ENCODE results near the gene DYNLT2B. TPM values are rescaled to one million over a fixed set of nuclear protein-coding genes. Genes with fewer than 3 reads are reported as not detected.

The DYNLT2B gene
- polyA plus RNA-seq, 6 donors from 2014 or later = 6.7 to 28.5 (median 9.5) TPM

- peaks cover 11 to 33% (median 16%) of the 10 kb centered on the region in 3 donors for H3K4me1 Mint-ChIP-seq
- H3K27ac Mint-ChIP-seq = peak overlapping the region in 3 of 6 donors; percentile 24 to 36 (median 25)
- no peak for ATAC-seq (ENCODE audit: low read depth in 2 of 2)
- H3K4me3 Mint-ChIP-seq = no peak overlapping the region
- H3K9me3 Mint-ChIP-seq = no peaks in the 10 kb centered on the region
- no peaks in the 10 kb centered on the region for H3K36me3 Mint-ChIP-seq
- DNase-seq = no peak
- H3K27me3 Mint-ChIP-seq = no peaks in the 10 kb centered on the region
Measured at GRCh38 chr3:196280689-196281440, 37.2 kb downstream of the DYNLT2B start.

GRCh38 chr3:196275126-196275525 is 42.9 kb downstream of the DYNLT2B start:
- Mint-ChIP-seq H3K4me3 (peak overlapping the region in 1 of 8 donors; percentile 47), H3K27me3 (no peaks in the 10 kb centered on the region), H3K27ac (peak overlapping the region in 2 of 6 donors; percentile 48 to 78), H3K36me3 (peaks cover 12 to 14% of the 10 kb centered on the region in 2 donors), H3K9me3 (no peaks in the 10 kb centered on the region), H3K4me1 (peaks cover 18 to 33% (median 23%) of the 10 kb centered on the region in 3 donors)
- DNase-seq (no peak), ATAC-seq (ENCODE audit: low read depth in 2 of 2) (no peak)

GRCh38 chr3:196274585-196274984 is 43.5 kb downstream of the DYNLT2B start:
- peaks cover 14 to 15% of the 10 kb centered on the region in 2 donors for H3K36me3 Mint-ChIP-seq
- H3K4me1 Mint-ChIP-seq = peaks cover 19 to 33% (median 23%) of the 10 kb centered on the region in 3 donors
- ATAC-seq (ENCODE audit: low read depth in 2 of 2) = peak; percentile 28 to 52
- no peaks in the 10 kb centered on the region for H3K27me3 Mint-ChIP-seq
- peak overlapping the region in 2 of 6 donors; percentile 48 to 78 for H3K27ac Mint-ChIP-seq
- DNase-seq = no peak
- no peaks in the 10 kb centered on the region for H3K9me3 Mint-ChIP-seq
- H3K4me3 Mint-ChIP-seq = peak overlapping the region in 1 of 8 donors; percentile 47

GRCh38 chr3:196273655-196274054 is 44.4 kb downstream of the DYNLT2B start:
- Mint-ChIP-seq H3K4me1 (peaks cover 23 to 31% (median 28%) of the 10 kb centered on the region in 3 donors), H3K27ac (no peak overlapping the region), H3K27me3 (no peaks in the 10 kb centered on the region), H3K9me3 (no peaks in the 10 kb centered on the region), H3K4me3 (no peak overlapping the region), H3K36me3 (peaks cover 20 to 22% of the 10 kb centered on the region in 2 donors)
- DNase-seq (no peak), ATAC-seq (ENCODE audit: low read depth in 2 of 2) (no peak)

- H3K36me3 Mint-ChIP-seq = peaks cover 20 to 22% of the 10 kb centered on the region in 2 donors
- DNase-seq = no peak
- H3K27me3 Mint-ChIP-seq = no peaks in the 10 kb centered on the region
- ATAC-seq (ENCODE audit: low read depth in 2 of 2) = no peak
- no peaks in the 10 kb centered on the region for H3K9me3 Mint-ChIP-seq
- peaks cover 23 to 28% (median 25%) of the 10 kb centered on the region in 3 donors for H3K4me1 Mint-ChIP-seq
- H3K4me3 Mint-ChIP-seq = peak overlapping the region in 1 of 8 donors; percentile 47
- peak overlapping the region in 1 of 6 donors; percentile 60 for H3K27ac Mint-ChIP-seq
Measured at GRCh38 chr3:196272826-196273225, 45.2 kb downstream of the DYNLT2B start.

- Mint-ChIP-seq H3K9me3 (no peaks in the 10 kb centered on the region), H3K4me1 (peaks cover 23 to 28% (median 24%) of the 10 kb centered on the region in 3 donors), H3K4me3 (no peak overlapping the region), H3K36me3 (peaks cover 20 to 22% of the 10 kb centered on the region in 2 donors), H3K27me3 (no peaks in the 10 kb centered on the region), H3K27ac (no peak overlapping the region)
- DNase-seq (no peak), ATAC-seq (ENCODE audit: low read depth in 2 of 2) (no peak)
Measured at GRCh38 chr3:196270499-196270898, 47.5 kb downstream of the DYNLT2B start.

GRCh38 chr3:196268284-196269163 is 49.5 kb downstream of the DYNLT2B start:
- peak overlapping the region in 4 of 6 donors; percentile 8 to 47 (median 33) for H3K27ac Mint-ChIP-seq
- H3K36me3 Mint-ChIP-seq = peaks cover 11 to 15% of the 10 kb centered on the region in 2 donors
- H3K27me3 Mint-ChIP-seq = no peaks in the 10 kb centered on the region
- H3K9me3 Mint-ChIP-seq = no peaks in the 10 kb centered on the region
- no peak overlapping the region for H3K4me3 Mint-ChIP-seq
- peaks cover 13 to 22% (median 15%) of the 10 kb centered on the region in 3 donors for H3K4me1 Mint-ChIP-seq
- peak; percentile 71 to 79 for ATAC-seq (ENCODE audit: low read depth in 2 of 2)
- DNase-seq = no peak

GRCh38 chr3:196263819-196264218 is 54.2 kb downstream of the DYNLT2B start:
- DNase-seq = no peak
- Mint-ChIP-seq H3K9me3 (peaks cover 0 to 3% (median 0%) of the 10 kb centered on the region in 7 donors), H3K27ac (peak overlapping the region in 1 of 6 donors; percentile 67)

GRCh38 chr3:196260784-196261183 is 57.3 kb downstream of the DYNLT2B start:
- Mint-ChIP-seq H3K9me3 (peaks cover 0 to 3% (median 0%) of the 10 kb centered on the region in 7 donors), H3K27ac (peak overlapping the region in 1 of 6 donors; percentile 9), H3K27me3 (no peaks in the 10 kb centered on the region), H3K4me1 (no peaks in the 10 kb centered on the region), H3K4me3 (no peak overlapping the region), H3K36me3 (peaks cover 4 to 8% of the 10 kb centered on the region in 2 donors)
- DNase-seq (no peak), ATAC-seq (ENCODE audit: low read depth in 2 of 2) (no peak)

More at GRCh38 chr3:196263819-196264218, 54.2 kb downstream of the DYNLT2B start:
- peaks cover 0 to 2% (median 1%) of the 10 kb centered on the region in 3 donors for H3K4me1 Mint-ChIP-seq
- no peaks in the 10 kb centered on the region for H3K27me3 Mint-ChIP-seq
- ATAC-seq (ENCODE audit: low read depth in 2 of 2) = no peak
- no peak overlapping the region for H3K4me3 Mint-ChIP-seq
- peaks cover 4 to 8% of the 10 kb centered on the region in 2 donors for H3K36me3 Mint-ChIP-seq

- ATAC-seq (ENCODE audit: low read depth in 2 of 2) (no peak), DNase-seq (no peak)
- no peak overlapping the region for H3K27ac Mint-ChIP-seq
- H3K4me1 Mint-ChIP-seq = peaks cover 3 to 5% (median 4%) of the 10 kb centered on the region in 3 donors
- no peak overlapping the region for H3K4me3 Mint-ChIP-seq
- peaks cover under 1 to 2% of the 10 kb centered on the region in 2 donors for H3K36me3 Mint-ChIP-seq
- H3K27me3 Mint-ChIP-seq = no peaks in the 10 kb centered on the region
- peaks cover 0 to 1% (median 0%) of the 10 kb centered on the region in 7 donors for H3K9me3 Mint-ChIP-seq
Measured at GRCh38 chr3:196255776-196256175, 62.3 kb downstream of the DYNLT2B start.

GRCh38 chr3:196254376-196255283 is 63.4 kb downstream of the DYNLT2B start:
- H3K4me3 Mint-ChIP-seq = no peak overlapping the region

GRCh38 chr3:196251918-196252317 is 66.1 kb downstream of the DYNLT2B start:
- ATAC-seq (ENCODE audit: low read depth in 2 of 2) (peak; percentile 56 to 81), DNase-seq (no peak)
- H3K27me3 Mint-ChIP-seq = no peaks in the 10 kb centered on the region
- H3K9me3 Mint-ChIP-seq = no peaks in the 10 kb centered on the region
- H3K4me1 Mint-ChIP-seq = peaks cover 3 to 5% (median 4%) of the 10 kb centered on the region in 3 donors
- no peak overlapping the region for H3K4me3 Mint-ChIP-seq
- H3K27ac Mint-ChIP-seq = peak overlapping the region in 2 of 6 donors; percentile 10 to 88
- H3K36me3 Mint-ChIP-seq = peaks cover 0 to 7% of the 10 kb centered on the region in 2 donors

More at GRCh38 chr3:196254376-196255283, 63.4 kb downstream of the DYNLT2B start:
- DNase-seq (no peak), ATAC-seq (ENCODE audit: low read depth in 2 of 2) (no peak)
- H3K36me3 Mint-ChIP-seq = no peaks in the 10 kb centered on the region
- H3K4me1 Mint-ChIP-seq = peaks cover 3 to 5% (median 4%) of the 10 kb centered on the region in 3 donors
- H3K27me3 Mint-ChIP-seq = no peaks in the 10 kb centered on the region
- H3K9me3 Mint-ChIP-seq = no peaks in the 10 kb centered on the region
- H3K27ac Mint-ChIP-seq = peak overlapping the region in 4 of 6 donors; percentile 1 to 67 (median 22)
